Endodermal cell (in vitro differentiated cells): ENCODE data around the gene XXYLT1. TPM values are rescaled to one million over a fixed set of nuclear protein-coding genes. Genes with fewer than 3 reads are reported as not detected.

Source experiments
- DNase-seq: peaks from one replicate; pipeline ENCODE4 v3.0.0-alpha.2; 2017
- H3K27ac ChIP-seq: 2 replicates; pipeline ENCODE4 v1.5.1; 2013; ENCODE audit warnings: mild to moderate bottlenecking, low read depth, low read length, moderate library complexity
- H3K27me3 ChIP-seq: 2 replicates; pipeline ENCODE4 v1.6.1; 2013; ENCODE audit warnings: mild to moderate bottlenecking, low read length, moderate library complexity; ENCODE audit not compliant: insufficient read depth, control insufficient read depth, poor library complexity, severe bottlenecking
- H3K36me3 ChIP-seq: 2 replicates; pipeline ENCODE4 v1.7.0; 2013; ENCODE audit warnings: mild to moderate bottlenecking, low read length, moderate library complexity; ENCODE audit not compliant: control insufficient read depth, insufficient read depth
- H3K4me1 ChIP-seq: one replicate; pipeline ENCODE4 v1.7.0; 2013; ENCODE audit warnings: low read length; ENCODE audit not compliant: control insufficient read depth, insufficient read depth
- H3K4me3 ChIP-seq: 2 replicates; pipeline ENCODE4 v1.5.1; 2013; ENCODE audit warnings: mild to moderate bottlenecking, low read length, moderate library complexity
- H3K9ac ChIP-seq: 2 replicates; pipeline ENCODE4 v1.6.1; 2013; ENCODE audit warnings: mild to moderate bottlenecking, low read length, moderate library complexity; ENCODE audit not compliant: poor library complexity, severe bottlenecking; ENCODE audit errors: extremely low read depth
- H3K9me3 ChIP-seq: 2 replicates; pipeline ENCODE4 v1.6.1; 2013; ENCODE audit warnings: mild to moderate bottlenecking, low read length, moderate library complexity; ENCODE audit not compliant: control insufficient read depth
- H3K27ac Mint-ChIP-seq: 2 replicates; pipeline ENCODE4 v1.8.0; 2020; ENCODE audit warnings: mixed read lengths
- H3K27me3 Mint-ChIP-seq: 2 replicates; pipeline ENCODE4 v1.8.0; 2021; ENCODE audit warnings: mild to moderate bottlenecking, mixed read lengths; ENCODE audit not compliant: insufficient read depth
- H3K36me3 Mint-ChIP-seq: 2 replicates; pipeline ENCODE4 v1.8.0; 2020; ENCODE audit warnings: low read depth, mixed read lengths
- H3K4me1 Mint-ChIP-seq: 2 replicates; pipeline ENCODE4 v1.8.0; 2020; ENCODE audit warnings: mixed read lengths
- H3K4me3 Mint-ChIP-seq: 2 replicates; pipeline ENCODE4 v1.8.0; 2020; ENCODE audit warnings: mild to moderate bottlenecking, moderate library complexity, mixed read lengths
- H3K9me3 Mint-ChIP-seq: 2 replicates; pipeline ENCODE4 v1.8.0; 2020; ENCODE audit warnings: mild to moderate bottlenecking, mixed read lengths
- WGBS, 2 experiments: methylation state at CpG; one replicate each; pipeline versions ENCODE4 v1.1.5 to v1.1.7; 2013; ENCODE audit warnings: missing lambda C conversion rate in 2 of 2, mixed read lengths in 1 of 2; ENCODE audit not compliant: insufficient coverage in 1 of 2, insufficient read length in 1 of 2; 5-methylcytosine and 5-hydroxymethylcytosine counted together
- total RNA-seq, 2 donors: library from RNA; stranded (reverse); fragmentation: NEBNext Ultra II Directional in 1 of 2; extraction: Animal tissue kit (Norgen Biotek cat#: 25700) in 1 of 2; gene quantifications; 2 replicates in 1 of 2; 3 replicates in 1 of 2; pipeline ENCODE4 v1.2.1, GENCODE V29; 2021
- TF ChIP-seq, protein P1 (sequence below): fragments of 200-600 bp; sonication (generic); conservative IDR thresholded peaks from 2 replicates; pipeline ENCODE4 v1.5.0; 2021; ENCODE audit warnings: antibody characterized with exemption, mild to moderate bottlenecking

The XXYLT1 gene
- total RNA-seq, 2 donors from 2014 or later = 35.5 to 38.3 TPM

DNA sequence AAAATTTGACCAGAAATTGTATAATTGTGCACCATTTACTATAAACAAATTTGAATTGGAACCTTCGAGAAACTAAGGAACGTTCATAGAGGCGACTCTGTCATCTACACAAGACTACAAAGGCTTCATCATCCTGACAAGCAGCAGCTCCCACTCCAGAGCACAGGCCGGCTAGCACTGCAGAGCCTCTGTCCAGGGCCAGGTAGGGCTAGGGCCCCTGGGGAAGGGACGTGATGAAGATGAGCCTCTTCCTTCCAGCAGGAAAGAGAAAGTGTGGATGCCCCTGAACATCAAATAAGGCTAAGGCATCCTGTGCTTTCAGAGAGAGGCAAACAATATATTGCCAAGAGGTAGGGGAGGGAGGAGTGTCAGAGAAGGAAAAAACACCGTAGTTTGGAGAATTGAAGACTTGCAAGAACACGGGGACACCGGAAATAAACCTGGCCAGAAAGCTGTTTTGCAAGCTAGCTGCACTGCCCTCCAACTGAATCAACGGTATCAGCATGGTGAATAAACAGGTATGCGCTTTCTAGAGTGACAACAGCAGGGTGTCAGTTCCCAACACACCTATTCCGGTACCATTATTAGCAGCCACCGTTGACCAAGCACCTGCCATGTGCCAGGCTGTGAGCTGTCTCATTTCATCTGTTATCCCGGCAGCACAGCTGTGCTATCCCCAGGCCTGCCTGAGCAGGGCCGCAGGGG is 12.4 kb downstream of the XXYLT1 start:
- TF ChIP-seq, protein P1, sequence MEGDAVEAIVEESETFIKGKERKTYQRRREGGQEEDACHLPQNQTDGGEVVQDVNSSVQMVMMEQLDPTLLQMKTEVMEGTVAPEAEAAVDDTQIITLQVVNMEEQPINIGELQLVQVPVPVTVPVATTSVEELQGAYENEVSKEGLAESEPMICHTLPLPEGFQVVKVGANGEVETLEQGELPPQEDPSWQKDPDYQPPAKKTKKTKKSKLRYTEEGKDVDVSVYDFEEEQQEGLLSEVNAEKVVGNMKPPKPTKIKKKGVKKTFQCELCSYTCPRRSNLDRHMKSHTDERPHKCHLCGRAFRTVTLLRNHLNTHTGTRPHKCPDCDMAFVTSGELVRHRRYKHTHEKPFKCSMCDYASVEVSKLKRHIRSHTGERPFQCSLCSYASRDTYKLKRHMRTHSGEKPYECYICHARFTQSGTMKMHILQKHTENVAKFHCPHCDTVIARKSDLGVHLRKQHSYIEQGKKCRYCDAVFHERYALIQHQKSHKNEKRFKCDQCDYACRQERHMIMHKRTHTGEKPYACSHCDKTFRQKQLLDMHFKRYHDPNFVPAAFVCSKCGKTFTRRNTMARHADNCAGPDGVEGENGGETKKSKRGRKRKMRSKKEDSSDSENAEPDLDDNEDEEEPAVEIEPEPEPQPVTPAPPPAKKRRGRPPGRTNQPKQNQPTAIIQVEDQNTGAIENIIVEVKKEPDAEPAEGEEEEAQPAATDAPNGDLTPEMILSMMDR = no peak
- Histone ChIP-seq H3K36me3 (no peaks in the 10 kb centered on the region), H3K27me3 (no peaks in the 10 kb centered on the region), H3K9ac (no peak overlapping the region), H3K4me3 (no peak overlapping the region), H3K4me1 (peaks cover 13% of the 10 kb centered on the region), H3K27ac (no peak overlapping the region), H3K9me3 (no peaks in the 10 kb centered on the region)
- Mint-ChIP-seq H3K36me3 (peaks cover 7% of the 10 kb centered on the region), H3K27ac (peak overlapping the region; percentile 35), H3K4me3 (peak overlapping the region; percentile 50), H3K27me3 (no peaks in the 10 kb centered on the region), H3K9me3 (no peaks in the 10 kb centered on the region), H3K4me1 (peaks cover 26% of the 10 kb centered on the region)
- DNase-seq = peak; percentile 74
- 82 to 85% methylated on average over 10 to 14 of the region's 14 CpGs for WGBS, 2 experiments

DNA sequence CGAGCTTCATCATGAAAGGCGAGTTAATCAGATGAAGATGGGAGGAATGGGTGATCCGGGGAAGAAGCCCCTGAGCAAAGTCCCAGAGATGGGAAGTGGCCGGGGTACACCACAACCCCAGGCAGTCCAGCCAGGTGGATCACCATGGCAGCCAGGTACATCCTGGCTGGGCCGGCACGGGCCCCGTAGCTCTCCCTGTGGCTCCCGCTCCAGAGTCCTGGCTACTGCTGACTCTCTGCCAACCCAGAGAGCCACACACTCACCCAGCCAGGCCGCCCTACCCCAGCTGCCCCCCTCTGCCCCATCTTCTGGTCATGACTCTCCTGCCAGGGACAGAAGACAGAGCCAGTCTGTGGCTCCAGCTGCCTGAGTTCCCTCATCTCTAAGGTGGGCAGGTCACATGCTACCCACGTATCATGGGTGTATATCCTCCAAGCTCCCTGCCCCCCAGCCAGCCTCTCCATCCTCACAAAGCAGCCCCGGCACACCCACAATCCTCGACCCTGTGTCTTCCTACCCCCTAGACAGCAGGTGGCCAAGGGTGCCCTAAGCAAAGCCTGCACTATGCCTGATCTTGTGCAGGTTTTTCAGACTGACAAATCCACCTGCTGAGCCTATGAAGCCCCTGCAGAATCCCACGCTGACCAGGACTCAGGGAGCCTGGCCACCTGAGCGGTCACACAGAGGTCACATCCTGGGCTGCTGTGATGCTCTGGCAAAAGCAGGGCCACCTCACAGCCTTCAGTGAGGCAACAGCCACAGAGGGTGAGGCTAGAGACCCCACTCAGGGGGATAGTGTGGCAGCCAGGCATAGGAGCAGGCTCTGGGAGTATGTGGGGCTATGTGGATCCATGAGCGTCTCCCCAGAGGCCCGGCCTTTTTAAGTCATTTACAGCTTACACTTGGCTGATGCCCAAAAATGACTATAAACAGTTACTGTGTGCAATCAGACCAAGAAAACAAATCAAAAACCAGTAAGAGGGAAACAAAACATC is 13.2 kb downstream of the XXYLT1 start:
- Histone ChIP-seq H3K27me3 (no peaks in the 10 kb centered on the region), H3K4me1 (peaks cover 16% of the 10 kb centered on the region), H3K36me3 (no peaks in the 10 kb centered on the region), H3K4me3 (no peak overlapping the region), H3K9me3 (no peaks in the 10 kb centered on the region), H3K9ac (no peak overlapping the region), H3K27ac (no peak overlapping the region)
- DNase-seq = peak; percentile 33
- 89 to 92% methylated on average over 10 to 16 of the region's 16 CpGs for WGBS, 2 experiments
- Mint-ChIP-seq H3K27ac (peak overlapping the region; percentile 35), H3K9me3 (no peaks in the 10 kb centered on the region), H3K27me3 (no peaks in the 10 kb centered on the region), H3K4me3 (no peak overlapping the region), H3K4me1 (peaks cover 31% of the 10 kb centered on the region), H3K36me3 (peaks cover 4% of the 10 kb centered on the region)
- TF ChIP-seq, protein P1 = no peak

DNA sequence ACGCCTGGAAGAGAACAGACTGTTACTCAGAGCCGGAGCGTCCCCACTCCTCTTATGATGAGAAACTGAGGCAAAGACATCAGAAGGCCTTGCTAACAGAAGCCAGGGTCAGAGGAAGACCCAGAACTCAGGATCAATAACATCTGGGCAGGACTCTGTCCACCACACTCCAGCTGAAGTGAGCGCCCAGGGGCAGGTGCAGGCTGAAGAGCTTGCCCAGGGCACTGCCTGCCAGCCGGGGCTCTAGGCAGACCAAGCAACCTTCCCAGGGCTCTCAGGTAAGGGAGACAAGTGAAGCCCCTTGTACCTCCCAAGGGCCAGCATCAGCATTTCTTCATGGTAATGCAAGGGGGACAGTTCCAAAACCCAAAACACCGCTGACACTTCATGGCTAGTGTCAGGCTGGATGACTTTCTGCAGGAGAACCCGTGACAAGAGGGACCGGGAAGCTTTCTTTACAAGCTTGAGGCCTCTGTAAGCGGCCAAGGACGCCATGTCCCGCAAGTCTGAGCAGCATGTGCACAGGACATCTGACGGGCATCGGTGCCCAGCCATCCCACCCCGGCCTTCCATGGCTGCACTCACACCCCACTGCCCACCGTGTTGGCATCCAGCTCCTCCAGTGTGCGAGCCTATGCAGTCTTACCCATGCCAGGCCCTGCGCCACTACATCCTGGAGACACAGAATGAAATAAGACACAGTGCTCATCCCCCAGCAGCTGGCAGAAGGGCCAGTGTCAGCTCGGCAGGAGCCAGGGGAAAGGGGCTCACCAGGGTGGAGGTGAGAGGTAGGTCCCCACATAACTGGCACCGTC is 14.1 kb downstream of the XXYLT1 start:
- TF ChIP-seq, protein P1 = no peak
- peaks cover 16% of the 10 kb centered on the region for H3K4me1 ChIP-seq
- no peak overlapping the region for H3K27ac ChIP-seq
- H3K4me3 Mint-ChIP-seq = no peak overlapping the region
- H3K9me3 ChIP-seq = no peaks in the 10 kb centered on the region
- no peaks in the 10 kb centered on the region for H3K36me3 ChIP-seq
- no peak overlapping the region for H3K9ac ChIP-seq
- no peak overlapping the region for H3K27ac Mint-ChIP-seq
- H3K36me3 Mint-ChIP-seq = no peaks in the 10 kb centered on the region
- no peaks in the 10 kb centered on the region for H3K27me3 Mint-ChIP-seq
- peak; percentile 32 for DNase-seq
- no peaks in the 10 kb centered on the region for H3K9me3 Mint-ChIP-seq
- WGBS, 2 experiments = 94 to 96% methylated on average over 18 to 19 of the region's 19 CpGs
- H3K27me3 ChIP-seq = no peaks in the 10 kb centered on the region
- no peak overlapping the region for H3K4me3 ChIP-seq
- peaks cover 36% of the 10 kb centered on the region for H3K4me1 Mint-ChIP-seq
